IPS-NIHi7 (cell line): Measurements from ENCODE around the gene SHROOM1.
"Not testable (repeated sequence)": the region's sequence is repeated elsewhere in the genome, so short reads cannot be mapped to it uniquely, and the experiment has no call there.

ENCODE experiments used
- DNase-seq: peaks from one replicate; pipeline ENCODE4 v3.0.0; 2012; ENCODE audit warnings: mixed read lengths; ENCODE audit errors: extremely low spot score

Gene SHROOM1

DNA sequence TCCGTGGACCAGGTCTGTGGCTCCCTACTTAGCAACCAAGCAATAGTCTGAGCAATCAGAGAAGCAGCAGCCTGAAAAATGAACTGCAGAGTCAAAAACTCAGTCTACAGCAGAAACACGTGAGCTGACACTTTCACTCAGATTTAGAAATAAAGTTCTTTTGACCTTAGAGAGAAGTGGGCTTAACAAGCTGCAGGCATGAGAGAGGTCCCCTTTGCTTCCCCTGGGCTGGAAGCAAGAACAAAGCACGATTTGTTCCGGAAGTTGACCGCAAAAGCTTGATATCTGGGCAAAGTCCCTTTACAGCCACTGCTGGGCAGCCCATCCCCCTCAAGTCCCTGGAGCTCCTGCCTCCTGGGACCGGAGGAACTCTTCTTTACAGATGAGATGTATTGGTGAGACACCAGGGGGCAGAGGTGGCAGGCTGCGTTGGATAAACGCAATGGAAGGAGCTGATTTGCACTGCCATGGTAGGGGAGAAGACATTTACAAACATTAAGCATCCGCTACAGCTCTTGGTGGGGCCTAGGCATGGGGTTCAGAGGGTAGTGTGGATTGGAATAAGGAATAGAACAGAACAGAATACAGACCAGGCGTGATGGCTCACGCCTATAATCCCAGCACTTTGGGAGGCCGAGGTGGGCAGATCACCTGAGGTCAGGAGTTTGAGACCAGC, 23.1 kb downstream of the SHROOM1 start:
- DNase-seq: peak; percentile 78

DNA sequence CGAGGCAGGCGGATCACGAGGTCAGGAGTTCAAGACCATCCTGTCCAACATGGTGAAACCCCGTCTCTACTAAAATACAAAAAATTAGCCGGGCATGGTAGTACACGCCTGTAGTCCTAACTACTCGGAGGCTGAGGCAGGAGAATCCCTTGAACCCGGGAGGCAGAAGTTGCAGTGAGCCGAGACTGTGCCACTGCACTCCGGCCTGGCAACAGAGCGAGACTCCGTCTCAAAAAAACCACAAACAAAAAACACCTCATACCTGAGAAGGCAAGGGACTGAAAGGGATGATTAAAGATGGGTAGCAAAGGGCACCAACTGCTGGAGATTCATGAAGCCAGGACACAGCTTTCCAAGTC, 23.7 kb downstream of the SHROOM1 start:
- DNase-seq: not testable (repeated sequence)

- not testable (repeated sequence) for DNase-seq
Measured at GRCh38 chr5:132805872-132806271, 24.6 kb downstream of the SHROOM1 start.

DNA sequence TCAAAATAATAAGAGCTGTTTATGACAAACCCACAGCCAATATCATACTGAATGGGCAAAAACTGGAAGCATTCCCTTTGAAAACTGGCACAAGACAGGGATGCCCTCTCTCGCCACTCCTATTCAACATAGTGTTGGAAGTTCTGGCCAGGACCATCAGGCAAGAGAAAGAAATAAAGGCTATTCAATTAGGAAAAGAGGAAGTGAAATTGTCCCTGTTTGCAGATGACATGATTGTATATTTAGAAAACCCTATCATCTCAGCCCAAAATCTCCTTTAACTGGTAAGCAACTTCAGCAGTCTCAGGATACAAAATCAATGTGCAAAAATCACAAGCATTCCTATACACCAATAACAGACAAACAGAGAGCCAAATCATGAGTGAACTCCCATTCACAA, 26.2 kb downstream of the SHROOM1 start:
- DNase-seq: not testable (repeated sequence)

DNA sequence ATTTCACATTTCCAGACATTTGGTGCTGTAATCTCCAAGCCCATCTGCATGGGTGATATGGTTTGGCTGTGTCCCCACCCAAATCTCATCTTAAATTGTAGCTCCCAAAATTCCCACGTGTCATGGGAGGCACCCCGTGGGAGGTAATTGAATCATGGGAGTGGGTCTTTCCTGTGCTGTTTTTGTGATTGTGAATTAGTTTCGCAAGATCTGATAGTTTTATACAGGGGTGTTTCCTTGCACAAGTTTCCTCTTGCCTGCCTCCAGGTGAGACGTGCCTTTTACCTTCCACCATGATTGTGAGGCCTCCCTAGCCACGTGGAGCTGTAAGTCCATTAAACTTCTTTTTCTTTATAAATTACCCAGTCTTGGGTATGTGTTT, 27.8 kb downstream of the SHROOM1 start:
- DNase-seq: not testable (repeated sequence)

DNA sequence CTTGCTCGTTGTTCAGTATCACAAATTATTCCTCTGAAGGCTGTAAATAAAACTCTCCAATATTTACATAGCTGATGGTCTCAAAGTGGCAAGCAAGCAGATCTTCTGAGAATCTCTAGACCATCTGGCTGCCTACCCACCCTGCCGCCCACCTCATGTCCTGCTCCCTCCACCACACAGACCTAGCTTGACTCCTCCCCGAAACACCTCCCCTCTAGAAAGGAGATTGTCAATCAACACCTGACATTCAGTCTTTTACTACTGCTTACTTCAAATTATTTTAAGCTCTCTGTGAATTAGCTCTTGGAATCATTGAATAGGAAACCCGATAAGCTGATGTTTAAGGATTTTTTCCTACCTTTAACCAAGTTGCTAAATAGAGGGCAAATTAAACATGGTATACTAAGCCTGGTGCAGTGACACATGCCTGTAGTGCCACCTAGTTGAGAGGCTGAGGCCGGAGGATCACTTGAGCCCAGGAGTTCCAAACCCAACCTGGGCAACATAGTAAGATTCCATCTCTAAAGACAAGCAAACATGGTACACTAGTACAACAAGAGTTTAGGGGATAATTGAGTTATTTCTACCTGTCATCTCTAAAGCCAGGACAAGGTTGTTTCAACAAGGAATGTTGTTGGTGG, 28.3 kb downstream of the SHROOM1 start:
- no peak for DNase-seq

- DNase-seq: no peak
Measured at GRCh38 chr5:132800545-132800944, 29.9 kb downstream of the SHROOM1 start.

- no peak for DNase-seq
Measured at GRCh38 chr5:132799392-132799791, 31.1 kb downstream of the SHROOM1 start.

GRCh38 chr5:132797651-132798050, 32.8 kb downstream of the SHROOM1 start:
- no peak for DNase-seq

- no peak for DNase-seq
Measured at GRCh38 chr5:132791026-132791425, 39.4 kb downstream of the SHROOM1 start.

DNA sequence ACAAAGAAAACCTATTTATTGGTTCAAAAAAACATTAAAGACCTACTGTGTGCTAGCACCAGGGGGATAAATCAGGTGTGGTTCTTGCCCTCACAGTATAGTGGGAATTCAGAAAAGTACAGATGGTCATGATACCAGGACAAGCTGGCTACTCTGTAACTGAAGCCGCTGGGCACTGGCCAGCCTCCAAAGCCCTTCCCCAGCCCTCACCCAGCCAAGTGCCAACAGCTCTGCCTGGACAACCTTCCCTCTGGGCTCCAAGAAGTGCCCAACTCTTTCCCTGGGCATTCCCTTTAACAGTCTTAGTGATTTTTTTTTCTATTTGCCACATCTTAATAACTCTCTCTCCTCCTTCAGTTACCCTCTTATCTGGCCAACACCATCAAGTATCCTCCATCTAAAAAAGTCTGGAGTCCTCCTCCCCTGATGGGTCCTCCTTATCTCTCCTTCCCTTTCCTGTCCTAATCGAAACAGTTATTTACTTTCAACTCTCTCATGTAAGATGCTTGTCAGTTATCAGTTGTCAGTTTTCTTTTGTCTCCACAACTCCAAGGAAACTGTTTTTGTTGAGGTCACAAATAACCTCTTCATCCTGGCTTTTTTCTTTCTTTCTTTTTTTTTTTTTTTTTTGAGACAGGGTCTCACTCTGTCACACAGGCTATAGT, 40.1 kb downstream of the SHROOM1 start:
- DNase-seq: no peak

GRCh38 chr5:132788990-132789886, 41.2 kb downstream of the SHROOM1 start:
- DNase-seq: no peak

DNA sequence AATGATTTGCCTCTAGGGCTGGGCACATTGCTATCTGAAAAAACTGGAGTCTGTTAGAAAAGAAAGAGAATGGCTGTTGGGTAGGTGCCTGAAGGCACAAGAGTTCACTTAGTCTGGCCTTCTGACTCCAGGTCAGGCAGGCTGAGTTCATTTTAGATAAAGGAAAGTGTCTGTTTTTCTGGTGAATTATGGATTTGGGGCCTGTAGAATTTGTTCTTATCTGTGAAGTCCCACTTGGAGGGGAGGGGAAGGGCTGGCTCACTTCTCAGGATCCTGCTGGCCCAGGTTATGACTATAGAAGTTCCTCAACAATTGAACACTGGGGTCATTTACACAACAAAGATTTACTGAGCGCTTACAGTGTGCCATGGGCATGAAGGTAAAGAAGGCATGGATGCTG, 41.9 kb downstream of the SHROOM1 start:
- DNase-seq: no peak

DNA sequence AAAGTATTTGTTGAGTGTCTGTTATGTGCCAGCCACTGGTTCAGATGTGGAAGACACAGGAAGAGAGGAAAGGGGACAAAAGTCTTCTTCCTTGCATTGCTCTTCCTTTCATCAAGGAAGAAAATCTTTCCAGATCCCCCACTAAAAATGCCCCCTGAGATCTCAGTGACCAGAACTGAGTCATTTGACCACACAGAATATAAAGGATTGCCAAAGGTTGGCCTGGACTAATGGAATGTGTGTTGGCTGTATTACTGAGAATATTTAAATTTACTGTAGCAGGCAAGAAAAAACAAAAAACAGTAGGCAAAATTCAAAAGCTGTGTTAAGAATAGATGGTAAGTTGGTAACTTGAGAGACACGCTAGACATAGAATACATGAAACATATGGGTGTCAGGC, 43.4 kb downstream of the SHROOM1 start:
- no peak for DNase-seq

DNA sequence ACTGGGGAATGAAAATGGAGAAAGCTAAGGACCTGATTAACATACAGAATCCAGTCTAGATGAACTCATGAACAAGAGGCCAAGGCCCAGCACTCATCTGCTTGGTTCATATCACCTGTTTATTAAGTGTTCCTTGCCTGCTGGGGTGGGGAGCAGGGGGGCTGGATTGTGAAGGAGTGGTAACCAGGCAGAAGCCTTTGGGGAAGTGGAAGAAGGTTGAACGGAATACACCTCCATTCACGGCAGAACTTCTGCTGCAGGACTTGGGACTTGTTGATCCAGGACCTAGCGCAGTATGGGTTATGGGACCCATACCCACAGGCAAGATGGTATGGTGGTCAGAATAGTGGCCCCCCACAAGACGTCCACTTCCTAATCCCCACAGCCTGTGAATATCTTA, 44.6 kb downstream of the SHROOM1 start:
- no peak for DNase-seq

DNA sequence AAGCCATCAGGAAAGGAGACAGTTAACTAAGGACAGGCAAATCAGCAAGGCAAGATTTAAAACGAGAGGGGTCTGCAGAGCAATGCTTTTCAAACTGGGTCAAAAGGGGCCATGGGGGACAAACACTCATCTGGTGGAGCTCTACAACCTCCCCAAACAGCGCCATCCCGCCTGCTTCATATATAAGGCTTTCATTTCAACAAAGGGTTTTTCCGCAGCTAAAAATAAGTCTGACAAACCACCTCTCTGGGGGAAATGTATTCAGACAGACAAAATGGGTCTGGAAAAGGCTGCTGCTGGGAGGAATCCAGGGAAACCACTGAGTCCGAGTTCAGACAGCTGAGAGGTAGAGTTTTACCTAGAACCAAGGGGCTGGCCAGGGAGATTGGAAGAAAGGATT, 45.1 kb downstream of the SHROOM1 start:
- no peak for DNase-seq

- no peak for DNase-seq
Measured at GRCh38 chr5:132782101-132782500, 48.3 kb downstream of the SHROOM1 start.

- DNase-seq: no peak
Measured at GRCh38 chr5:132781029-132781428, 49.4 kb downstream of the SHROOM1 start.

DNA sequence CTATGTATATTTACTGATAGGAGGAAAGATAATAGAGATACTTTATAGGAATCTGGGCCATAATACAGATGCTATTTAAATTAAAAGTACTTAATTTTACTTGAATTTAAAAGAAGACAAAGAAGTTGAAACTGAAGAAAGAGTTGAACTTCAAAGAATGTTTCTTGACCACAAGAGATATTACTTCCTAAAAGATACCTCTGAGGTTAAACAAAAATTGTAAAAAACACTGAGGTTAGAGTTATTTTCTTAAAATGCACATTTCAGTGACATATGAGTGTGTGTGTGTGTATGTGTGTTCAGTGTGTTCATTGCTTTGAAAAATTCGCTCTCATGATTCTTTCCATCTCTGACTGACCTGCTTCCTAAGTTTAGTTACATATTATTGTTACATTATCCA, 49.9 kb downstream of the SHROOM1 start:
- no peak for DNase-seq

- DNase-seq: no peak
Measured at GRCh38 chr5:132779961-132780360, 50.5 kb downstream of the SHROOM1 start.

GRCh38 chr5:132778856-132779255, 51.6 kb downstream of the SHROOM1 start:
- no peak for DNase-seq

DNA sequence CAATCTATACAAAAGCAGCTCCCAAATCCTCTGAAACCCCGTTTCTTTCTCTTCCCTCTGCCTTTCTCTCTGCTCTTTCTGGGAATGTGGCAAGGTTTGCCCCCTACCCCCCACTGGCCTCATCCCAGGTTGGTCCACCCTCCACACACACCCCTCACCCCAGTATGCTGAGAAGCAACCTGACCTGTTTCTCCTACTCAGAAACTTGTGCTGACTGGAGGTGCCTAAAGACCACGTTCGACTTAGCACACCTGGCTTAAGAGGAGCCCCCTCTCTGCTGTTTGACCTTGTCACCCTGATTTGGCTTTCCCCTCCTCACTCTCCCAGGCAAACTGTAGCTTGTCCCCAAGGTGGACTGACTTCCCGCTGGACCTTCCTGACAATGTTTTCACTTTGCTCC, 52.3 kb downstream of the SHROOM1 start:
- DNase-seq: no peak
